Hepatocyte (in vitro differentiated cells): ENCODE results near the gene PCBD2. TPM values are rescaled to one million over a fixed set of nuclear protein-coding genes. Genes with fewer than 3 reads are reported as not detected.

ENCODE experiments used
- DNase-seq: peaks from one replicate; pipeline ENCODE4 v3.0.0-alpha.2; 2016; ENCODE audit warnings: low spot score
- H2AFZ ChIP-seq: fragments of 200-600 bp; sonication (generic); 2 replicates; pipeline ENCODE4 v1.6.0; 2016; ENCODE audit warnings: antibody characterized with exemption, mild to moderate bottlenecking
- H3K27ac ChIP-seq: fragments of 200-600 bp; sonication (generic); 2 replicates; pipeline ENCODE4 v1.5.1; 2016; ENCODE audit warnings: mild to moderate bottlenecking
- H3K27me3 ChIP-seq: fragments of 200-600 bp; sonication (generic); 2 replicates; pipeline ENCODE4 v1.6.1; 2016
- H3K36me3 ChIP-seq: fragments of 200-600 bp; sonication (generic); replicated peaks from 2 replicates; pipeline ENCODE4 v1.5.1; 2016; ENCODE audit warnings: low read depth; ENCODE audit not compliant: insufficient read depth
- H3K4me1 ChIP-seq: fragments of 200-600 bp; sonication (generic); 2 replicates; pipeline ENCODE4 v1.5.1; 2016; ENCODE audit warnings: mild to moderate bottlenecking, moderate library complexity; ENCODE audit not compliant: insufficient read depth
- H3K4me2 ChIP-seq: fragments of 200-600 bp; sonication (generic); 2 replicates; pipeline ENCODE4 v1.6.0; 2016
- H3K4me3 ChIP-seq: fragments of 200-600 bp; sonication (generic); 2 replicates; pipeline ENCODE4 v1.5.1; 2016; ENCODE audit warnings: mild to moderate bottlenecking
- H3K79me2 ChIP-seq: fragments of 200-600 bp; sonication (generic); 2 replicates; pipeline ENCODE4 v1.6.0; 2017; ENCODE audit warnings: mild to moderate bottlenecking
- H3K9me2 ChIP-seq: fragments of 200-600 bp; sonication (generic); replicated peaks from 2 replicates; pipeline ENCODE4 v1.6.0; 2017; ENCODE audit warnings: mild to moderate bottlenecking; ENCODE audit not compliant: insufficient read depth
- H3K9me3 ChIP-seq: fragments of 200-600 bp; sonication (generic); 2 replicates; pipeline ENCODE4 v1.5.1; 2016; ENCODE audit warnings: low read depth, mild to moderate bottlenecking
- H4K20me1 ChIP-seq: fragments of 200-600 bp; sonication (generic); 2 replicates; pipeline ENCODE4 v1.6.0; 2016; ENCODE audit warnings: mild to moderate bottlenecking; ENCODE audit not compliant: insufficient read depth, poor library complexity, severe bottlenecking
- EZH2 ChIP-seq: fragments of 200-600 bp; sonication (generic); IDR thresholded peaks from 2 replicates; pipeline ENCODE4 v1.6.1; 2016; ENCODE audit warnings: antibody characterized with exemption, mild to moderate bottlenecking, borderline replicate concordance
- EZH2phosphoT487 ChIP-seq: fragments of 200-600 bp; sonication (generic); IDR thresholded peaks from one replicate; pipeline ENCODE4 v1.6.1; 2018; ENCODE audit warnings: antibody characterized with exemption, mild to moderate bottlenecking, low read depth, moderate library complexity; ENCODE audit not compliant: unreplicated experiment, severe bottlenecking
- WGBS: methylation state at CpG from one replicate; pipeline ENCODE4 v1.1.6; 2016; ENCODE audit warnings: low lambda C conversion rate; ENCODE audit errors: missing lambda C conversion rate; 5-methylcytosine and 5-hydroxymethylcytosine counted together
- polyA plus RNA-seq: library from polyadenylated mRNA; unstranded; fragments of >200 nt; fragmentation: Nextera tagmentation; extraction: Ambion mirVana; gene quantifications from 2 replicates; pipeline ENCODE4 v1.2.1, GENCODE V29; 2016
- total RNA-seq: library from RNA; depleted of rRNA; stranded (reverse); fragments of >200 nt; gene quantifications from 2 replicates; pipeline ENCODE4 v1.2.3, GENCODE V29; 2014
- TF ChIP-seq, protein P1 (sequence below): fragments of 200-600 bp; sonication (generic); IDR thresholded peaks from 2 replicates; pipeline ENCODE4 v1.5.1; 2016; ENCODE audit warnings: antibody characterized with exemption, mild to moderate bottlenecking; ENCODE audit not compliant: poor library complexity

PCBD2 gene
- total and polyA plus RNA-seq, 2 experiments from 2014 or later = 5.2 to 14.0 TPM

DNA sequence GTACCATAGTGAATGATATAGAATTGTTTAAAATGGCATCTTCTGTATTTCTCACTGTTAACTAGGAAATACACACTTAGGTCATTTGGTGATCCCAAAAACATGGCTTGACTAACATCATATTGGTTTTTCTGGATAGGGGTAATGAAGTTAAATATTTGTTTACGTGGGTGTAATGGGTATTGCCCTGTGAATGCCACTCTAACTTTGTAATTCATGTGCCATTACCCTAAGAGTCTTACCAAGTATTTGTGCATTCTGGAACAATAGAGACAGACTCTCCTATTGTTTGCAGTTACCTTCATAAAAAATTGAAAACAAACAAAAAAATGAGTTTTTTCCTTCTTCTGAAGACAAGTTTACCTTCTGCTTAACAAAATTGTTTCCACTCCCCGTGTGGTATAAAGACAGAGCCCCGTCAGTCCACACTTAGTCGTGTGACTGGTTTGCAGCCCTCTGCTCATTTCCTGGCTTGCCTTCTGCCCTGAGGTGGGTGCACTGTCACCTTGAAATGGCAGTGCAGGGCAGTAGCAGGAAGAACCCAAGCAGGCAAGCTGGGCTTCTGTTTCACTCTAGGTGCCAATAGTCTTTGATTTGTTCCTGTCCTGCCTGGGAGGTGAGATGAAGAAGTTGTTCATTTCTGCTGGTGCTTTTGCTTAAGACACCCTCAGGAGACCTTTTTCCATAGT lies 53.1 kb downstream of the PCBD2 start:
- H3K9me2 ChIP-seq = no peaks in the 10 kb centered on the region
- TF ChIP-seq EZH2 (no peak), EZH2phosphoT487 (no peak)
- TF ChIP-seq, protein P1, sequence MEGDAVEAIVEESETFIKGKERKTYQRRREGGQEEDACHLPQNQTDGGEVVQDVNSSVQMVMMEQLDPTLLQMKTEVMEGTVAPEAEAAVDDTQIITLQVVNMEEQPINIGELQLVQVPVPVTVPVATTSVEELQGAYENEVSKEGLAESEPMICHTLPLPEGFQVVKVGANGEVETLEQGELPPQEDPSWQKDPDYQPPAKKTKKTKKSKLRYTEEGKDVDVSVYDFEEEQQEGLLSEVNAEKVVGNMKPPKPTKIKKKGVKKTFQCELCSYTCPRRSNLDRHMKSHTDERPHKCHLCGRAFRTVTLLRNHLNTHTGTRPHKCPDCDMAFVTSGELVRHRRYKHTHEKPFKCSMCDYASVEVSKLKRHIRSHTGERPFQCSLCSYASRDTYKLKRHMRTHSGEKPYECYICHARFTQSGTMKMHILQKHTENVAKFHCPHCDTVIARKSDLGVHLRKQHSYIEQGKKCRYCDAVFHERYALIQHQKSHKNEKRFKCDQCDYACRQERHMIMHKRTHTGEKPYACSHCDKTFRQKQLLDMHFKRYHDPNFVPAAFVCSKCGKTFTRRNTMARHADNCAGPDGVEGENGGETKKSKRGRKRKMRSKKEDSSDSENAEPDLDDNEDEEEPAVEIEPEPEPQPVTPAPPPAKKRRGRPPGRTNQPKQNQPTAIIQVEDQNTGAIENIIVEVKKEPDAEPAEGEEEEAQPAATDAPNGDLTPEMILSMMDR = no peak
- no peak overlapping the region for H3K4me3 ChIP-seq
- H3K4me1 ChIP-seq = peaks cover 9% of the 10 kb centered on the region
- H3K27me3 ChIP-seq = no peaks in the 10 kb centered on the region
- H3K9me3 ChIP-seq = no peaks in the 10 kb centered on the region
- H2AFZ ChIP-seq = no peak overlapping the region
- H3K27ac ChIP-seq = no peak overlapping the region
- no peak for DNase-seq
- no peaks in the 10 kb centered on the region for H3K79me2 ChIP-seq
- H3K4me2 ChIP-seq = no peak overlapping the region
- no peaks in the 10 kb centered on the region for H3K36me3 ChIP-seq
- WGBS = 57% methylated on average over 4 of the region's 4 CpGs
- no peaks in the 10 kb centered on the region for H4K20me1 ChIP-seq

DNA sequence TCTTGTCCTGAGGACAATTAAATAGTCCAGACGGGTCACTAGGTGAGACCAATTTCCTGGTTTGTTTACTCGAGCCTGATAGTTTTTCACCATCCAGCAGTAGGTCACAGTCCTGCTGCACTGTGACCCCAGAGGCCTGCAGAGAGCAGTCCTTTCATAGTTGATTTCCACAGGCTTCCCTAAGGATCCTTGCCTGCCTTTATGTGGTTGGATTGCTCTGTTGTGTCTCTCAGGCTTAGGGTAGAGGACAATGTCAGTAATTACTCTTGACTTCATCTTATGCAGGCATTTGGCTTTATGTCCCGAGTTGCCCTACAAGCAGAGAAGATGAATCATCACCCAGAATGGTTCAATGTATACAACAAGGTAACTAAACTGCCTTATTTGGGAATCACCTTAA lies 53.8 kb downstream of the PCBD2 start:
- H3K27me3 ChIP-seq = no peaks in the 10 kb centered on the region
- H3K36me3 ChIP-seq = no peaks in the 10 kb centered on the region
- 23% methylated on average over 3 of the region's 3 CpGs for WGBS
- H3K27ac ChIP-seq = no peak overlapping the region
- H3K79me2 ChIP-seq = no peaks in the 10 kb centered on the region
- H4K20me1 ChIP-seq = no peaks in the 10 kb centered on the region
- H3K9me3 ChIP-seq = no peaks in the 10 kb centered on the region
- TF ChIP-seq EZH2 = no peak
- TF ChIP-seq, protein P1 = no peak
- no peak for TF ChIP-seq EZH2phosphoT487
- peaks cover 9% of the 10 kb centered on the region for H3K4me1 ChIP-seq
- no peak for DNase-seq
- H3K9me2 ChIP-seq = no peaks in the 10 kb centered on the region
- H2AFZ ChIP-seq = no peak overlapping the region
- no peak overlapping the region for H3K4me2 ChIP-seq
- no peak overlapping the region for H3K4me3 ChIP-seq

- no peak for DNase-seq
These were observed 58.2 kb downstream of the PCBD2 start for GRCh38 chr5:134963098-134963497.

More at GRCh38 chr5:134963098-134963497, 58.2 kb downstream of the PCBD2 start:
- Histone ChIP-seq H3K4me2 (no peak overlapping the region), H3K9me2 (no peaks in the 10 kb centered on the region), H3K36me3 (no peaks in the 10 kb centered on the region), H3K27me3 (no peaks in the 10 kb centered on the region), H3K4me3 (no peak overlapping the region), H3K4me1 (peaks cover 7% of the 10 kb centered on the region), H2AFZ (no peak overlapping the region), H3K9me3 (no peaks in the 10 kb centered on the region), H3K27ac (no peak overlapping the region), H3K79me2 (no peaks in the 10 kb centered on the region), H4K20me1 (no peaks in the 10 kb centered on the region)
- TF ChIP-seq EZH2phosphoT487 (no peak), EZH2 (no peak)
- TF ChIP-seq, protein P1 = no peak
